Prostate gland (tissue), 2 donors: ENCODE results near the gene IREB2.

ENCODE experiments used
- CTCF ChIP-seq, 4 experiments: fragments of 200-600 bp in 2 of 4; fragments of 450-650 bp in 2 of 4; sonication (generic) in 2 of 4; IDR thresholded peaks; 1 replicate in 3 of 4; 2 replicates in 1 of 4; pipeline ENCODE4 v1.5.1; 2016 to 2019; ENCODE audit warnings: antibody characterized with exemption in 4 of 4, mild to moderate bottlenecking in 2 of 4, moderate library complexity in 2 of 4
- POLR2A ChIP-seq: fragments of 450-650 bp; IDR thresholded peaks from one replicate; pipeline ENCODE4 v1.6.1; 2016; ENCODE audit warnings: antibody characterized with exemption, mild to moderate bottlenecking

- TF ChIP-seq CTCF (IDR thresholded peaks at IDR 0.05): no peak
- no peak for TF ChIP-seq POLR2A
Measured at GRCh38 chr15:78537266-78537905, 99.4 kb downstream of the IREB2 start.
